ENCODE data around the gene SDHAF2. TPM values are rescaled to one million over a fixed set of nuclear protein-coding genes. Genes with fewer than 3 reads are reported as not detected.
"Not testable (repeated sequence)": the region's sequence is repeated elsewhere in the genome, so short reads cannot be mapped to it uniquely, and the experiment has no call there.

The SDHAF2 gene
- total RNA-seq, 1 experiment from 2014 or later, result 52.1 TPM

- H3K27me3 Mint-ChIP-seq (ENCODE audit: insufficient read depth, unreplicated experiment), result no peaks in the 10 kb centered on the region
Measured at GRCh38 chr11:61476371-61476770, 46.4 kb downstream of the SDHAF2 start.

GRCh38 chr11:61477126-61477525, 47.2 kb downstream of the SDHAF2 start:
- H3K9me3 Mint-ChIP-seq (ENCODE audit: unreplicated experiment), result no peaks in the 10 kb centered on the region
- H3K4me1 Mint-ChIP-seq (ENCODE audit: low read depth, unreplicated experiment), result no peaks in the 10 kb centered on the region
- no peak overlapping the region for H3K27ac Mint-ChIP-seq (ENCODE audit: unreplicated experiment)
- H3K27me3 Mint-ChIP-seq (ENCODE audit: insufficient read depth, unreplicated experiment), result no peaks in the 10 kb centered on the region
- intact Hi-C loops (cut with micrococcal nuclease; ENCODE audit: unreplicated experiment), result loop anchor here (1.0 to 2.0 kb wide), 6 partner anchors 30 to 161 kb away; partner anchors contain the start of gene LRRC10B
- DNase-seq, result no peak
- H3K36me3 Mint-ChIP-seq (ENCODE audit: insufficient read depth, unreplicated experiment), result no peaks in the 10 kb centered on the region
- no peaks in the 10 kb centered on the region for H3K27me3 ChIP-seq (replicated peaks; ENCODE audit: control insufficient read depth, insufficient read depth, low read length)
- ChIA-PET CTCF (interaction anchor here (0.8 to 2.9 kb wide), 9 partner anchors 31 to 256 kb away, joined by 3 to 33 read pairs (median 5); partner anchors contain the start of gene LRRC10B), POLR2A (interaction anchor here (0.7 kb wide), 2 partner anchors 13 to 37 kb away, joined by 3 to 8 read pairs; no protein-coding TSS in a partner anchor)
- no peak overlapping the region for H3K4me3 Mint-ChIP-seq (ENCODE audit: unreplicated experiment)
- no peaks in the 10 kb centered on the region for H3K9me3 ChIP-seq
- no TSS peak for BruUV-seq (replicated peaks)
- peaks cover 12% of the 10 kb centered on the region for H3K4me1 ChIP-seq
- no peak for TF ChIP-seq CTCF (IDR thresholded peaks at IDR 0.05; ENCODE audit: insufficient read depth in 1 of 2, low read depth in 1 of 2, low read length in 1 of 2, severe bottlenecking in 1 of 2, unreplicated experiment in 1 of 2)
- no peaks in the 10 kb centered on the region for H3K36me3 ChIP-seq (ENCODE audit: control insufficient read depth, insufficient read depth, low read length)
- no peak overlapping the region for H3K4me3 ChIP-seq (ENCODE audit: low read depth, low read length)

More at GRCh38 chr11:61476371-61476770, 46.4 kb downstream of the SDHAF2 start:
- H3K9me3 ChIP-seq, result no peaks in the 10 kb centered on the region
- Mint-ChIP-seq H3K27ac (ENCODE audit: unreplicated experiment) (no peak overlapping the region), H3K9me3 (ENCODE audit: unreplicated experiment) (no peaks in the 10 kb centered on the region), H3K4me3 (ENCODE audit: unreplicated experiment) (no peak overlapping the region), H3K4me1 (ENCODE audit: low read depth, unreplicated experiment) (no peaks in the 10 kb centered on the region), H3K36me3 (ENCODE audit: insufficient read depth, unreplicated experiment) (no peaks in the 10 kb centered on the region)
- peaks cover 12% of the 10 kb centered on the region for H3K4me1 ChIP-seq
- intact Hi-C loops (cut with micrococcal nuclease; ENCODE audit: unreplicated experiment), result loop anchor here (2.0 kb wide), 3 partner anchors 30 to 102 kb away; partner anchors contain the start of gene LRRC10B
- ChIA-PET CTCF (interaction anchor here (1.1 to 2.2 kb wide), 2 partner anchors 33 to 36 kb away, joined by 3 to 9 read pairs; partner anchors contain the start of gene LRRC10B), POLR2A (interaction anchor here (0.7 kb wide), 1 partner anchor 12 kb away, joined by 8 read pairs; no protein-coding TSS in a partner anchor)
- H3K36me3 ChIP-seq (ENCODE audit: control insufficient read depth, insufficient read depth, low read length), result no peaks in the 10 kb centered on the region
- no peak for TF ChIP-seq CTCF (IDR thresholded peaks at IDR 0.05; ENCODE audit: insufficient read depth in 1 of 2, low read depth in 1 of 2, low read length in 1 of 2, severe bottlenecking in 1 of 2, unreplicated experiment in 1 of 2)
- H3K27me3 ChIP-seq (replicated peaks; ENCODE audit: control insufficient read depth, insufficient read depth, low read length), result no peaks in the 10 kb centered on the region
- no peak overlapping the region for H3K4me3 ChIP-seq (ENCODE audit: low read depth, low read length)
- no peak for DNase-seq
- no TSS peak for BruUV-seq (replicated peaks)

- Mint-ChIP-seq H3K9me3 (ENCODE audit: unreplicated experiment) (no peaks in the 10 kb centered on the region), H3K36me3 (ENCODE audit: insufficient read depth, unreplicated experiment) (no peaks in the 10 kb centered on the region), H3K27me3 (ENCODE audit: insufficient read depth, unreplicated experiment) (no peaks in the 10 kb centered on the region), H3K4me3 (ENCODE audit: unreplicated experiment) (no peak overlapping the region), H3K4me1 (ENCODE audit: low read depth, unreplicated experiment) (no peaks in the 10 kb centered on the region), H3K27ac (ENCODE audit: unreplicated experiment) (no peak overlapping the region)
- CTCF ChIA-PET, result interaction anchor here (1.0 to 2.9 kb wide), 8 partner anchors 30 to 256 kb away, joined by 3 to 33 read pairs (median 6); partner anchors contain the start of gene LRRC10B
- POLR2A ChIA-PET, result no interaction called here
- Histone ChIP-seq H3K27me3 (replicated peaks; ENCODE audit: control insufficient read depth, insufficient read depth, low read length) (no peaks in the 10 kb centered on the region), H3K4me3 (ENCODE audit: low read depth, low read length) (no peak overlapping the region), H3K9me3 (no peaks in the 10 kb centered on the region), H3K4me1 (peaks cover 12% of the 10 kb centered on the region), H3K36me3 (ENCODE audit: control insufficient read depth, insufficient read depth, low read length) (no peaks in the 10 kb centered on the region)
- TF ChIP-seq CTCF (IDR thresholded peaks at IDR 0.05; ENCODE audit: insufficient read depth in 1 of 2, low read depth in 1 of 2, low read length in 1 of 2, severe bottlenecking in 1 of 2, unreplicated experiment in 1 of 2), result peak; percentile 94 to 97
- DNase-seq, result peak; percentile 52 to 72
- intact Hi-C loops (cut with micrococcal nuclease; ENCODE audit: unreplicated experiment), result loop anchor here (1.0 to 2.0 kb wide), 6 partner anchors 31 to 161 kb away; partner anchors contain the start of gene LRRC10B
- BruUV-seq (replicated peaks), result no TSS peak
Measured at GRCh38 chr11:61477727-61478148, 47.8 kb downstream of the SDHAF2 start.

GRCh38 chr11:61479360-61480058, 49.6 kb downstream of the SDHAF2 start:
- H3K36me3 ChIP-seq (ENCODE audit: control insufficient read depth, insufficient read depth, low read length); H3K4me3 Mint-ChIP-seq (ENCODE audit: unreplicated experiment); H3K9me3 Mint-ChIP-seq (ENCODE audit: unreplicated experiment); H3K4me3 ChIP-seq (ENCODE audit: low read depth, low read length); BruUV-seq (replicated peaks); H3K27me3 Mint-ChIP-seq (ENCODE audit: insufficient read depth, unreplicated experiment); intact Hi-C loops (cut with micrococcal nuclease; ENCODE audit: unreplicated experiment); DNase-seq; H3K36me3 Mint-ChIP-seq (ENCODE audit: insufficient read depth, unreplicated experiment); H3K27me3 ChIP-seq (replicated peaks; ENCODE audit: control insufficient read depth, insufficient read depth, low read length); H3K9me3 ChIP-seq; POLR2A ChIA-PET; H3K27ac Mint-ChIP-seq (ENCODE audit: unreplicated experiment): not testable (repeated sequence)
- CTCF ChIA-PET, result interaction anchor here (1.4 to 2.9 kb wide), 3 partner anchors 10 to 159 kb away, joined by 4 to 33 read pairs (median 20); no protein-coding TSS in a partner anchor
- peaks cover 12% of the 10 kb centered on the region for H3K4me1 ChIP-seq
- H3K4me1 Mint-ChIP-seq (ENCODE audit: low read depth, unreplicated experiment), result peaks cover 11% of the 10 kb centered on the region
